ENCODE measurements around the gene ZNF836.

- no peak for TF ChIP-seq TAF1 (IDR thresholded peaks at IDR 0.05; ENCODE audit: low read depth)
- TF ChIP-seq CTCF (IDR thresholded peaks at IDR 0.05; ENCODE audit: poor library complexity, severe bottlenecking): no peak
Measured at GRCh38 chr19:52114691-52115090, 56.7 kb downstream of the ZNF836 start.
